Stimulated activated CD8-positive, alpha-beta memory T cell treated with anti-CD3 and anti-CD28 coated beads, Interleukin-15, amount 100 ng/mL, for 4 hours (primary cell): Measurements from ENCODE around the gene IHH.

Experiments
- DNase-seq, 2 donors: peaks; one replicate each; pipeline ENCODE4 v3.0.0-alpha.2; 2020; ENCODE audit warnings: low read depth in 2 of 2

Gene IHH

GRCh38 chr2:219073413-219074129 is 12.8 kb upstream of the IHH start:
- no peak for DNase-seq

DNA sequence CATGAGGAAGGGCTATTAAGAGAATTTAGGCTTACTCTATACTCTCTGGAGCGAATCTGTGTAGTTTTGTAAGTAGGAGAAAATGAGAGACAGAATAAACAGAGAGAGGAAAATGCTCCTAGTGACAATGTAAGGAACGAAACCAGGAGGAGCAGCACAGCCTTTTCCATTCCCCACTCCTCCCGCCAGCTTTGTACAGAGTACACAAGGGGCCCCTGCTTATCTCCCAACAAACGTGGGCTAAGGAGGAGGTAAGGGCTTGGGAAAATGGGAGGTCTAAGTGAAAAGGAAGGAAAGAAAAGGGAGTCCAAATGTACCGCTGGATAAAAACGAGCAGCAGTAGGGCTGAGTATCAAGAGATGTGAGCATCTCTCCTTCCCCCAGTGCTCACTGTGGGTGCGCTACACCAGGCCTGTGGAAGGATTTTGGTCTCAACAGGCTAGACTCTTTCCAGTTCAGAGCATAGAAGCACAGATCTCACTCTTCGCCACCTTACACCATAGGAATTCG is 12.1 kb upstream of the IHH start:
- DNase-seq: no peak

DNA sequence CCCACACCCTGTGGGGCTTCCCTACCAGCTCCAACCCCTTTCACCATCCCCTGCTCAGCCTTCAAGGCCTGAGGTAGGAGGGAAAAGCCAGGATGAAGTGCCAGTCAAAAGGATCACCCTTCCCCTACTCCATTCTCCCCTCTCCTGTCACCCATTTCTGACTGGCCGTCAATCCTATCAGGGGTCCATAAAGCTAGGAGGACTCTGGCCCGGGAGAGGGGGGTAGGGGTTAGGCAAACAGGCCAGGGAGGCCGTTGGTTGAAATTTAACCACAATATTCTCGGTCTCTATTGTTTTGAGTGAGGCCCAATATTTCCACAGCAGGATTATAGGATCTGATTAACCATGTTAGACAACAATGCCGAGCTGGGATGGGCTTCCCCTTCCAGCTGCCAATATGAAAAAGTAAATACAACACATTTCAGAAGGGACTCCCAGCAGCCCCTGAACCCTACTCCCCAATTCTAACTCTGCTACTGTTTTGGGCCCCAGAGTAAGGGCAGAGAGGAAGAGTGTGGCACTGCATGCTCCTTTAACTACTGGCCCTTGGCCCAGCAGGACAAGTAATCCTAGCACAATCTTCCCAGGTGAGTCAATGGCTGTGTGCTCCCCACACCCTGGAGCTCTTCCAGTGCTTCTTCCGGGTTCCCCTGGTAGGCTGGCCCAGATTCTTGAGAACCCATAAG is 10.6 kb upstream of the IHH start:
- DNase-seq: no peak

GRCh38 chr2:219065484-219065883 is 4.8 kb upstream of the IHH start:
- DNase-seq: no peak

GRCh38 chr2:219062081-219062480 is 1.4 kb upstream of the IHH start:
- DNase-seq: no peak

DNA sequence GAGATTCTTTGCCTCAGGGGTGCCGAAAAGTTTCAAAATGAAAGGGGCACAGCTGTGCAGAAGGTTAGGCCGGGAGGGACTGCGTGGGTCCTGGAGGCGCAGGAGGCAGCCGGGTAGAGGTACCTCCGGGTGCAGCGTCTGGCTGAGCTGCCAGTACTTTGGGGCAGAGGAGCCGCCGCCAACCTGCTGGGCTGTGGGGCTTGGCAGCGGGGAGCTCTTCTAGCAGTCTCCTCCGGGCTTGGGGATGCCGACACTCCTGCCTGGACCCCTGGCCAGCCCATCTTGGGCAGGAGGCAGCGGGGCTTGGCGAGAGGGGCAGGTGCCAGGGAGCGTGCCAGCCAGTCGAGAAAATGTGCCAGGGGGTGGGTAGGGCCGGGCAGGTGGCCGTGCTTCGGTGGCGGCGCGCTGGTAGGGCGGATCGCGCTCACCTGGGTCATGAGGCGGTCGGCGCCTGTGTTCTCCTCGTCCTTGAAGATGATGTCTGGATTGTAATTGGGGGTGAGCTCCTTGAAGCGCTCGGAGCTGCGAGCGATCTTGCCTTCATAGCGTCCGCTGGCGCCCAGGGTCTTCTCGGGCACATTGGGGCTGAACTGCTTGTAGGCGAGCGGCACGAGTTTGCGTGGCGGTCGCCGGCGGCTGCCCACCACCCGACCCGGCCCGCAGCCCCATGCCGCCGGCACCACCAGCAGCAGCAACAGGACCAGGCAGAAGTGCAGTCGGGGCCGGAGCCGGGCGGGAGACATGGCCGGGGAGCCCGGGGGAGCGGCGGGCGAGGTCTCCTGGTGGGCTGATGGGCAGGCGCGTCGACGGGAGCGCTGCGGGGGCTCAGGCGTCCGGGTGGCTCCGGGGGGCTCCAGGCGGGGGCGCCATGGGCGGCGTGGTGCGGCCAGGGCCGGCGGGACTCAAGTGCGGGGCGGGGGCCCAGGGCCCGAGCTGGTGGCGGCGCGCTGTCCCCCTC is 717 bp downstream of the IHH start:
- no peak for DNase-seq

- no peak for DNase-seq
Observed at GRCh38 chr2:219059375-219059724, 1.4 kb downstream of the IHH start.

DNA sequence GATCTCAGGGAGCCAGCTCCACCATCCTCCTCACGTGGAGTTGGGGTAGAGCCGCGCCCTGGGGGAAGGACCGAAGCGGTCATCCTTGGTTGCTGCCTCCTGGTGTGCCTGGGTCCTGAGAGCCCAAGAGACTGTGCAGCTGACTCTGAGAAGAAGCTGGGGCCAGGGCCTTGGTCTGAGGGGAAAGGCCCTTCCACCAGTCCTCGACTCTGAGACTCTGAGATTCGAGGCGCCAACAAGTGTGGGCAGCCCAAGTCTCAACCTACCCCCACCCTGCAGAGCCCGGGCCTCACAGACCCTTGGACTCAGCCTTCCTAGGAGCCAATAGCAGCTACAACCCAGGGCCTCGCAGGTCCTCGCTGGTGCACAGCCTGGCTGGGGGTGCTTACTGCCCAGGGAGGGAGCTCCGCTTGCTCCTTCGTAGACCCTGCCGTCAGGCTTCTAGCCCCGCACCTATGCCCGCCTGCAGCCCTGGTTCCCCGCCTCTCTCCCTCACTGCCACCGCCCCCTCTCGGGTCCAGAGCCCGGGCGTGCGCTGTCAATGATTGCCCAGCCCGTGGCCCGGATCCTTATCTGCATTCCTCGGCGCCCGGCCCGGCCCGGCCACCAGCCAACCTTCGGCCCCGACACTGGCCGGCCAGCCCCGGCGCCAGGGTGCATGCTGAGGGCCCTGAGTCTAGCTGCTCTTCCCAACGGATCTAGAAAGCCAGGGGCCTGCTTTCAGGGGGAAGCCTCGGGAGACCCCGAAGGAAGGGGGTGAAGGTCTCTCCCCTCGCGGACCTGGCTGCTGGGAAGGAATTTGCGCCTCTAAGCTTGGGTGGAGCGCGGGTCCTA is 2.0 kb downstream of the IHH start:
- DNase-seq: no peak

DNA sequence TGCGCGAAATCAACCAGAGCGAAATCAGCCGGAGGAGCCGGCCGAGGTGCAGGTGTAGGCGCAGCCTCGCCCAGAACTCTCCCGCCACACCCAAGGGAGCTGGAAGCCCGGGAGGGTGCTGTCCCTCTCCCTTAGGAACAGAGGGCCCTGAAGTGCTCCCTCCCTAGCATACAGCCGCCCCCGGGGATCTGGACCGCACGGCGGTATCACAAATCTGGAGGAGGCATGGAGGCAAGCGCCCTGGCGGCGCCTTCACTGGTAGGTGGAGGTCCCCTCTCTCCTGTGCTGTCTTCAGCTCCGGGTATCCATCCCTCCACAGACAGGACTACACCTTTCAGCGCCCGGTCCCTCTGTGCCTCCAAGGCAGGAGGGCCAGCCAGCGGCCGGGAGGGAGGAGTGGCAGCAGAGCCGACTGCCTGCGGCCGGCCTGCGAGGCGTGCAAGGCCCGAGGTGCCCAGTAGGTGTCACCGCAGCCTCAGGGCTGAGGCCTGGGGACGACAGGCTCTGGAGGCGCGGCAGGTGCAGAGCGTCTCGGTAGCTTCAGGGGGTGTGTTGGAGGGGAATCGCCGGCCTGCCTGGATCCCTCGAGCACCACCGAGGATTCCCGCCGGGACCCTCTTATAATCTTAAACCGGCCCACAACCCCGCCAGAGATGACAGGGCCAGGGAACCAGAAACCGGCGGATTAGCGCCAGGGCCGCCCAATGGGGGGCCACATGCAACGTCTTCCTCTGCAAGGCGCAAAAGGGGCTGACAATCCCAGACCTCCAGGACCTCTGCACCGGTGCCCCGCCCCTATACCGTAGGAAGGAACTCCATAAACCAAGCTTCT is 2.8 kb downstream of the IHH start:
- DNase-seq: peak; percentile 52 to 57

DNA sequence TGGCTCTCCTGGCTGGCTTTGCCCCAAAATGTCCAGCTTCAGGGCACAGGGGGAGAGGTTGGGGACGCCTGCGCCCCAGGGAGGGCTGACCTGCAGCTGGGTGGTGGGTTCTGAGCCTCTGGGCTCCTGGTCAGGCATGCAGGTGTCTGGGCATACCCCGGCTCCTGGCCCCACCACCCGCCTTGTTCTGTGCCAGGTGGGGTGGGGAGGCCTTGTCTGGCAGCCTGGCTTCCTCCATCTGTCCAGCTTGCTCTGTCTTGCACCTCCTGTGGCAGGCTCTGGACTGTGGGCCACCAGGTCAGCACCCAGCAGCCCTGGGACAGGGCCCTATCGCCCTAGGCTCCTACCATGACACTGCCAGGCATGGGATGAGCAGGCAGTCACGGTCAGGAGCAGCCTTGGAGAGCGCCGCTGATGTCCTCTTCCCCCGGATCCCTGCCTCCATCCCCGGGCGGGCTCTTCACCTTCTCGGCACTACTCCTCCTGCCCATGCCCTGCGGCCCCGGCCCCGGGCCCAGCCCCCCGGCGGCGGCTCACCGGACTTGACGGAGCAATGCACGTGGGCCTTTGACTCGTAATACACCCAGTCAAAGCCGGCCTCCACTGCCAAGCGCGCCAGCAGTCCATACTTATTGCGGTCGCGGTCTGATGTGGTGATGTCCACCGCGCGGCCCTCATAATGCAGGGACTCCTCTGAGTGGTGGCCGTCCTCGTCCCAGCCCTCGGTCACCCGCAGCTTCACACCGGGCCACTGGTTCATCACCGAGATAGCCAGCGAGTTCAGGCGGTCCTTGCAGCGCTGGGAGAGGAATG is 3.6 kb downstream of the IHH start:
- DNase-seq: no peak

DNA sequence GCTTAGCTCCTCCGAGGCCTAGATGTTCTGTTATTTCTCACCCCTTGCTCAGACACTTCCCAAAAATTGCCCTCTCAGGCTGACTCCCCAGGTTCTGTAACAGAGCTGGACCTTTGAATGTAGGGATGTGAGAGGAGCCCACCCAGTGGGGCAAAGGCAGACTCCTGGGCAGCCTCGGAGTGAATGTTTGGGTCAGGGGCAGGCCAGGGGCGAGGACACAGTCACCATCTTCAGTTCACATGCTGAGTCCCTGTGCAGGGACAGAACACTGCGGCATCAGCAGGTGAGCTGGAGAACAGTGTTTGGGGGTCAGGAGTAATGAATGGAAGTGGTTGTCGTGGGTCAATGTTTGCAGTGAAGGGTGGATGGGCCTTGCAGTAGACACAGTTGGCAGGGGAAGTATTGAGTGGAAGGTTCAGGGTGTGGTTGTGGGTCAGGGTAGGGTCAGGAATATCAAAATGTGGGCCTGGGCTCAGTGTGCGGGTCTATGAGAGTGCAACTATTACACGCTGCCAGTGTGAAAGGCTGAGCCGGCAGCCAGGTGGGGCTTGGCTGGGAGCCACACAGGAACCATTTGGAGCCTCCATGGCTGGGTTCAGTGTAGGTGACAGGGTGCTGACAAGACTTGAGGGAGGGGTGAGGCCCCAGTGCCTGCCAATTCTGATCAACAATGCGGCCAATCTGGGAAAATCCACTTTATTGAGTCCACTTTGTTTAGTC is 4.4 kb downstream of the IHH start:
- DNase-seq: no peak

- DNase-seq: no peak
Observed at GRCh38 chr2:219054956-219055903, 5.5 kb downstream of the IHH start.

DNA sequence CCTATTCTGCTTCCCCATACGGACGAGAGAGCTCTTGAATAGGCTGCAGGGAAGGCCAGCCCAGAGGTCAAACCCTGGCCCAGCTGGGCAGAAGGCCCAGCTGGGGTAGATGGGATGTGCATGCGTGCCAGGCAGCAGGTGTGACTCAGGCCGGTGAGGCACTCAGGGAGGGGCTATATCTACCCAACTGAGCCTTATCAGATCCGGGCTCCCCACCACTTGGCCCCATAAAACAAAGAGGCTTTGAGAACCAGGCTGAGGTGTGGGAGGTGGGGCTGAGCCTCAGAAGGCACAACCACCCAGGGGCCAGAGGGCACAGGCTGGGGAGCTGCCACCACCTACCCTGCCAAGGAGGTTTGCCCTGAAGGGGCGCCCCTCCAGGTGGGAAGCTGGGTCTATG is 11.4 kb downstream of the IHH start:
- DNase-seq: no peak

- no peak for DNase-seq
Observed at GRCh38 chr2:219045937-219046550, 14.7 kb downstream of the IHH start.

- no peak for DNase-seq
Observed at GRCh38 chr2:219042750-219043149, 18.0 kb downstream of the IHH start.

DNA sequence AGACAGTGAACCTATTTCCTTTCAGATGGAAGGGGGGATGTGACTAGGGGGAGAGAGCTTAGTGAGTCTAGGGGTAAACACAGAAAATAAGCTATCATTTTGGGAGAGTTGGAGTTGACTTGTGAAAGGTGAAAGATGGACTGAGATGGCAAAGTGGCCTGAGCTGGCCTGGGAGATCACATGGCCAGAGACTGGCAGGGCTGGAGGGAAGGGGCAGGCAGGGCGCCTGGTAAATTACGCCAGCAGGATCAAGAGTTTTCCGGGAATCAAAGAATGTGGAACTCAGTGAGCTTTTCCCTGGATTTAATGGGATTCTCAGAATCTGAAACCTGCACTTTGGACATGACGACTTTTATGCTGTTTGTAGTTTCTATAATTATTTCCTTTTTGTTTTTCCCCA is 18.6 kb downstream of the IHH start:
- DNase-seq: no peak

DNA sequence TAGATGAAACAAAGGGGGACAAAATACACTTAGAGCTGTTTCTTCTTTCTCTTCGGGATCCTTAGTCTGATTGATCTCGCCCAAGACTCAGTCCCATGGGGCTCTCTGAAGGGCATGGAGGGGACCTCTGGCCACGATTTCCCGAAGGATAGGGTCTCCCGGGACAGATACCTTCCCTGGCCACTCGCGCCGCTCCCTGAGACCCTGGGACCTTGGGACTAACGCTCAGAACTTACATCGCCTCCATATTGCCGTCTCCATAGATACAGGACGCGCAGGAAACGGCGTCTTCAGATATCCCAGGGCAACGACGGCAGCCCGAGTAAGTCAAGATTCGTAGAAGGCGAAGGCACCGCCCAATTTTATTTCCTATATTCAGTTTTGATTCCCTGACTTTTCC is 19.5 kb downstream of the IHH start, which contains the start of gene CFAP65:
CFAP65 (minus strand) TSS at position 265 of the 400 bp plus-strand sequence. CDS start 2,468 bp downstream, outside the sequence.
- no peak for DNase-seq
